Cortex of kidney (tissue), 1 donor: ENCODE data around the gene GPR137.
"Not testable (repeated sequence)": the region's sequence is repeated elsewhere in the genome, so short reads cannot be mapped to it uniquely, and the experiment has no call there.

Source experiments
- DNase-seq: peaks from one replicate; lab custom pipeline; 2025; lab: John Stamatoyannopoulos, UW

The GPR137 gene

GRCh38 chr11:64284962-64285884, at the start of gene GPR137:
TSS of gene GPR137 (plus strand) at chr11:64285848. CDS start at chr11:64286525, 677 bp downstream.
- DNase-seq = peak; percentile 75

- no peak for DNase-seq
These were observed 48.1 kb upstream of the GPR137 start for GRCh38 chr11:64237484-64237951.

- DNase-seq = no peak
These were observed 47.6 kb upstream of the GPR137 start for GRCh38 chr11:64238076-64238475.

DNA sequence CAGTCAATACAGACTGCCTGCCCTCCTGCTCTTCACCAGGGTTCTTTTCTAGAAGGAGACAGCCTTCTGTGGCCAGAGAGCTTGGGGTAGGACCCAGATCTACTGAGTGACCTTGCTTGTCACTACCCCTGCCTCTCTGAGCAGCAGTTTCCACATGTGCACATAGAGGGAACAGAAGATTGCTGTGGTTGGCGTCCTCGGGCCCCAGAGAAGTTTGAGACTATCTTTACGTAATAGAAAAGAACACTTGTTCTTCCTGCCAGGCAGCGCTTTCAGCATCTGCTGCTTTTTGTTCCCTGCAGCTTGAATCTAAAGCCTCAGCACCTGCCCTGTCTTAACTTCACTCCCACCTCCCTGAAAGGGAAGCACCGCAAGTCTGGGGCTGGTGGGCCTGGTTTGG, 46.6 kb upstream of the GPR137 start:
- DNase-seq = no peak

- DNase-seq = no peak
These were observed 45.8 kb upstream of the GPR137 start for GRCh38 chr11:64239662-64240434.

GRCh38 chr11:64240435-64241240, 45.0 kb upstream of the GPR137 start, which contains the start of gene FKBP2:
TSS of gene FKBP2 (plus strand) at chr11:64241095. CDS start at chr11:64242388, 1,293 bp downstream.
- peak; percentile 99 for DNase-seq

GRCh38 chr11:64241241-64241490, 44.5 kb upstream of the GPR137 start:
- DNase-seq = peak; percentile 99

DNA sequence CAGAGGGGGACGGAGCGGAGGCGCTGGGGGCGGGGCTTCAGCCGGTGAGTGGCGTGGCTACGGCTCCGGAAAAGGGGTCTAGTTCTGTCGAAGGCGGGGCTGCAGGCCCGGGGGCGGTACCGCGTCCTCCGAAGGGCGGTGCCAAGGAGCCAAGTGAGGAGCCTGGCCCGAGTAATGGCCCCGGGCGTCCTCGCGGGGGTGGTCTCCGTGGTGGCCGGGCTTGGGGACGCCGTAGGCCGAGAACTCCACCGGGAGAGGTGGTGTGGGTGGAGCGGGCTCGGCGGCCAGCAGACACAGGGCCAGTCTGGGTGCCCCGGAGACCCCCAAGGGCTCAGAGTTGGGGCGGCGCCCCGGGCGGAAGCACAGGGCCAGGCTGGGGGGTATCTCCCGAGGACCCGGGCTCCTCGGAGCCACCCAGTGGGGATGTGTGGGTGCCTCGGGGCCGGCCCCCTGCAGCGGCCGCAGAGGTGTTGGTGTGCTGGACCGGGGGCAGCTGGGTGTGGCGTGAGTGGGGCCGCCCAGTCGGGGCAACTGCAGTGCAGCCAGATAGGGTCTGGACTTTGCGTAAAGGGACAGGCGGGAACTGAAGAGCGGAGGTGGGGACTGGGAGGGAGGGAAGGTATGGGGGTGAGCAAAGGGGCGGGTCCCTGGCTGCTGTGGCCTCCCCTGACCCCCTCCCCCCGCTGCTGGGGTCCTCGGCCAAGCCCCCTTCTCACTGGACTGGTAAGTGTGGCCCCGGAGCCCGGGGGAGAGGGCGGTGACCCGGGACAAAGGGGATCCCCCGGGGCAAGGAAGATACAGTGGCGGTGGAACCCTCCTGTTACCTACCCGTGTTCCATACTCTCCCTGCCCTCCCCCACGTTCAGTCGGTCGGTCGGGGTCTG, 43.9 kb upstream of the GPR137 start:
- DNase-seq = no peak

GRCh38 chr11:64243236-64243854, 42.3 kb upstream of the GPR137 start:
- DNase-seq = no peak

DNA sequence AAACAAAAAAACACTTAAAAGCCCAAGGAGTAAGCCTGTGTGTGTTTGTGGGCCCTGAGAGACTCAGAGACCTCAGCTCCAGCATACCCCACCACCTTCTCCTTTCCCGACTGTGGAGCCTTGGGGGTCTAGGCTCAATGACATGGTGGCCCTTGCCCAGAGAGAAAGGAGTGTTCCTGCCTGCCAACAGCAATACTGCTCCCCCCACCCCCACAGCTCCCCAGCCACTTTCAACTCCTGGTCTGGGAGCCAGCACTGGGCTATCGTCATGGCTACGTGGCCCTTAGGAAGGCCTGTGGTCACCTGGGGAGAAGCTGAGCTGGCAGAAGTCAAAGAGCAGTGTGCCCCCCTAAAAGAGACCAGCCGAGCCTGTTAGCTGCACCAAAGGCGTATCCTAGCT, 41.5 kb upstream of the GPR137 start:
- no peak for DNase-seq

DNA sequence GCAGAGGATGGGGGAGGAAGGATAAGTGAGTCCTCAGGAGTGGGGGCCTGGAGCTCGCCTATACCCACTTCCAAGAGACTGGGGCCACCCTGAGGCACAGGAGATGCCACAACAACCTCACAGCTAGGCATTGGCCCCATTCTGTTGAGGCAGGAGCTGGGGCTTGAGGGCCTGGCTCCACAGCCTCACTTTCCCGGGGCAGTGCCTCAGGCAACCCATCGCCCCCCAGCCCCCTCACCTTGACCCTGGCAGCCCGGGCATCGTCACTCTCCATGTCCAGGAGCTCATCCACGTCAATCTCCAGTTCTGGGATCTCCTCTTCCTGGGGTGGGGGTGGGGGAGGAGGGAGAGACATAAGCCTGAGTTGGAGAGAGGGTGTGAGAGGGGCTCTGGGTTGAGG, 40.7 kb upstream of the GPR137 start:
- no peak for DNase-seq

GRCh38 chr11:64245401-64245796, 40.2 kb upstream of the GPR137 start:
- no peak for DNase-seq

- DNase-seq = no peak
These were observed 39.6 kb upstream of the GPR137 start for GRCh38 chr11:64245797-64246620.

DNA sequence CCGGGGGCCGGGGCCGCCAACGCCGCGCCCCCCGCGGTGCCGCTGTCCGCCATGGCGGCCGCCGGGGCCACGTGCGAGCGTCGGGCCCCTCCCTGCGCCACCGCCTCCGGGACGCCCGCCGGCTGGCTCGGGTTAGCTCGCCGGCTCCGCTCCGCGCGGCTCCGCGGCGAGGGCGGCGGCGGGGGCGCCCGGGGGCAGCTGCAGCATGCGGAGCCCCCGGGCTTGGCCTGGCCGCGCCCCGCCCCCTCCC, 39.1 kb upstream of the GPR137 start:
- not testable (repeated sequence) for DNase-seq

DNA sequence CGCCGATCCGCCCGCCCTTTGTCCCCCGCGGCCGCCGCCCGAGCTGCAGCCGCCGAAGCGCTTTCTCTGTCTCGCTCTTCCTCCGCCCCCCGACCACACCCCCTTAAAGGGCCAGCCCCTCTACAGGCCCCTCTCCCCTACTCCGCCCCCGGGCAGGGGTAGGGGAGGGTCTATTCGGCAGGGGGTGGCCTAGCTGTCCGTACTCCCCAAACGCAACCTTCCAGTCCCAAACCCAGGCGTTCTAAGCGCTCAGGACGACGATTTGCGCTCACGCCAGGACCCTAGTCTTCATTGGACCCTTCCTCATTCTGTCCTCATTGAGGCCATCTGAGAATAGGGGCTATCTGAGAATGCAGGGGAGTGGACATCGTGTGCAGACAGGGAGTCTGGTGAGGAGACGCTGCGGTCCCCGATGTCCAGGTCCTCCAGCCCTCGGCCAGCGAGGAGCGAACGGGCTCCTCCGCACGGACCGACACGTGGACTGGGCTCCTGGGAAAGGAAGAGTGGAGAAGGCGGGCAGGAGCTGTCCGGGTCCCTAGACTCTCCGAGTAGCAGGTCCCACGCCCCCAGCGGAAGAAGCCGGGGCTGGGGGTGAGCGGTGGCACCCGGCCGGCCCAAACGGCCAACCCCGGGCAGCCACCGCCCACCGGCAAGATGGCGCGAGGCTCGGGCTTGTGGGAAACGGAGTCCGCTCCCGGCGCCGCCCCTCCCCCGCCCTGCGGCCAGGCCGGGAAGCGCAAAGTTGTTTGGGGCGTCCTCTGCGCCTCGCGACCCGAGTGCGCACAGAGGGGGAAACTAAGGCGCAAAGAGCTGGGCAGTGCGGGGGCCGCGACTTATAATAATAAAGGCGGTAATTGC, 38.5 kb upstream of the GPR137 start, which contains the start of gene PPP1R14B:
Gene PPP1R14B, minus strand, starts transcription at position 73 of the 858 bp plus-strand sequence. CDS start 270 bp downstream, outside the sequence.
- DNase-seq = no peak

DNA sequence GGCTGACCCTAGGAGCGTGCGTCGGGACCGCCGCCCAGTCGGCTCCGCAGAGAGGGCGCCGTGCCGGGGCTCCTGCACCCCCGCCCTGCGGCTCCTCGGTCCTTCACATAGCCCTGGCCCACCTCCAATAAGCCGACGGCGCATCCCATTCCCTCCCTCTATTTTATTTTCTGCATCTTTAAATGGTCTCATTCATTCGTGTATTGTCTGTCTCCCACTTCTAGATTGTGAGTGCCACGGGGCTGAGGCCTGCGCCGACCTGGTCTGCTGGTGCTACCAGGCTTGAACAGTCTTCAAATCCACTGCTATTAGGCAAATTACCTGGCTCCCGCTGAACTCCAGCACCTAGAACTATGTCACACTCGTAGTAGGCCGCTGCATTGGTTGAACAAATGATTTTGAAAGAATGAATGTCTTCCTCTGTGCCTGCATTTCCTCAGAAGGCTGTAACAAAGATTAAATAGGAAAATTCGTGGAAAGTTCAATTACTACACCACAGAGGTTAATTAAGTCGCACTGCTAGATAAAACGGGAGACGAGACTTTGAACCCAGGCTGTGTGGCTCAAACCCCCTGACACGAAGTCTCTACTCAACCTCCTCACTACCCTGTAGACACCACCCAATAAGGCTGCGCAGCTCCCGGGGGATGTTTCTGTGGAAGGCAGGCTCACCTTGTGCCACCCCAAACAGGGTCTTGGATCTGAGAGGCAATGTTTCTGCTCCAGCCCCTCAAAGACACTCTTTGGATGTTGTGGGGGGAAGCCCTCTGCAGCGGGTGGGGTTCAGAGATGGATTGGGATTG, 37.7 kb upstream of the GPR137 start:
- DNase-seq = no peak

DNA sequence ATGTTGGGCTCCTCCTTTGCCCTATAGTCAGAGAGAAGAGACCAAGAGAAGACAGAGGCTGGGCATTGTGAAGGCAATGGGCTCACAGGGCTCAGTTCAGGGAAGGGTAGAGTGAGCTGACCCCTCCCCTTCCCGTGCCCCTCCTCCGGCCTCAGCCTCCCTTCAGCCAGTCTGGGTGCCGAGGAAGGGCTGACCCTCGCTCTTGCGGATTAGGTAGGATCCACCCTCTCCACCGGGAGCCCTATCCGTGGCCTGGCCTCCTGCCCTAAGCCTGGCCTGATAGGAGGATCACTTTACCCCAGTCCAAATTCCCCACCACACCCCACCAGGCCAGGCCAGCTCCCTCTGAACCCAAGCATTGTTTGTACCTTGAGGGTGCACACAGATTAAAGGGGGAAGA, 37.1 kb upstream of the GPR137 start:
- no peak for DNase-seq

- no peak for DNase-seq
These were observed 36.6 kb upstream of the GPR137 start for GRCh38 chr11:64249038-64249437.
